Measurements from ENCODE around the gene ATXN7L3. TPM values are rescaled to one million over a fixed set of nuclear protein-coding genes. Genes with fewer than 3 reads are reported as not detected.

The ATXN7L3 gene
- total RNA-seq, 3 donors from 2014 or later = 34.7 to 45.8 (median 38.3) TPM

GRCh38 chr17:44236444-44236991 lies 36.8 kb upstream of the ATXN7L3 start:
- no peaks in the 10 kb centered on the region for H3K36me3 ChIP-seq

GRCh38 chr17:44235583-44235936 lies 35.9 kb upstream of the ATXN7L3 start:
- no peak overlapping the region for H3K4me3 ChIP-seq
- H3K27me3 ChIP-seq = no peaks in the 10 kb centered on the region
- TF ChIP-seq POLR2A (IDR thresholded peaks at IDR 0.05) = no peak
- TF ChIP-seq POLR2AphosphoS5 (IDR thresholded peaks at IDR 0.05) = no peak
- TF ChIP-seq CTCF (IDR thresholded peaks at IDR 0.05) = no peak
- no peak overlapping the region for H3K27ac ChIP-seq
- H3K9me3 ChIP-seq = no peaks in the 10 kb centered on the region
- DNase-seq (ENCODE audit: low spot score in 2 of 2) = no peak
- no peaks in the 10 kb centered on the region for H3K36me3 ChIP-seq
- intact Hi-C loops (cut with DNase I; ENCODE audit: low total_unique reads) = no loop called here
- no peaks in the 10 kb centered on the region for H3K4me1 ChIP-seq

More at GRCh38 chr17:44236444-44236991, 36.8 kb upstream of the ATXN7L3 start:
- Histone ChIP-seq H3K4me3 (no peak overlapping the region), H3K4me1 (no peaks in the 10 kb centered on the region), H3K27me3 (no peaks in the 10 kb centered on the region), H3K27ac (no peak overlapping the region), H3K9me3 (no peaks in the 10 kb centered on the region)
- TF ChIP-seq POLR2AphosphoS5 (IDR thresholded peaks at IDR 0.05) (no peak), CTCF (IDR thresholded peaks at IDR 0.05) (no peak), POLR2A (IDR thresholded peaks at IDR 0.05) (no peak)
- DNase-seq (ENCODE audit: low spot score in 2 of 2) = no peak
- intact Hi-C loops (cut with DNase I; ENCODE audit: low total_unique reads) = no loop called here

- Histone ChIP-seq H3K9me3 (no peaks in the 10 kb centered on the region), H3K36me3 (no peaks in the 10 kb centered on the region), H3K4me3 (no peak overlapping the region), H3K4me1 (no peaks in the 10 kb centered on the region), H3K27ac (no peak overlapping the region), H3K27me3 (no peaks in the 10 kb centered on the region)
- no peak for TF ChIP-seq CTCF (IDR thresholded peaks at IDR 0.05)
- no peak for TF ChIP-seq POLR2A (IDR thresholded peaks at IDR 0.05)
- no peak for TF ChIP-seq POLR2AphosphoS5 (IDR thresholded peaks at IDR 0.05)
- DNase-seq (ENCODE audit: low spot score in 2 of 2) = no peak
- intact Hi-C loops (cut with DNase I; ENCODE audit: low total_unique reads) = no loop called here
These were observed 33.9 kb upstream of the ATXN7L3 start for GRCh38 chr17:44233582-44233981.

GRCh38 chr17:44232061-44232460 lies 32.4 kb upstream of the ATXN7L3 start:
- TF ChIP-seq CTCF (IDR thresholded peaks at IDR 0.05) (no peak), POLR2AphosphoS5 (IDR thresholded peaks at IDR 0.05) (no peak), POLR2A (IDR thresholded peaks at IDR 0.05) (no peak)
- no peaks in the 10 kb centered on the region for H3K9me3 ChIP-seq
- DNase-seq (ENCODE audit: low spot score in 2 of 2) = no peak
- no peaks in the 10 kb centered on the region for H3K36me3 ChIP-seq
- H3K27me3 ChIP-seq = no peaks in the 10 kb centered on the region
- H3K27ac ChIP-seq = no peak overlapping the region
- no peak overlapping the region for H3K4me3 ChIP-seq
- intact Hi-C loops (cut with DNase I; ENCODE audit: low total_unique reads) = no loop called here
- H3K4me1 ChIP-seq = no peaks in the 10 kb centered on the region

- no peak overlapping the region for H3K27ac ChIP-seq
- no peaks in the 10 kb centered on the region for H3K36me3 ChIP-seq
- no peaks in the 10 kb centered on the region for H3K4me1 ChIP-seq
- no peaks in the 10 kb centered on the region for H3K9me3 ChIP-seq
- no peak overlapping the region for H3K4me3 ChIP-seq
- H3K27me3 ChIP-seq = no peaks in the 10 kb centered on the region
- TF ChIP-seq POLR2AphosphoS5 (IDR thresholded peaks at IDR 0.05) = no peak
- TF ChIP-seq POLR2A (IDR thresholded peaks at IDR 0.05) = no peak
- TF ChIP-seq CTCF (IDR thresholded peaks at IDR 0.05) = no peak
- DNase-seq (ENCODE audit: low spot score in 2 of 2) = no peak
- intact Hi-C loops (cut with DNase I; ENCODE audit: low total_unique reads) = no loop called here
These were observed 30.5 kb upstream of the ATXN7L3 start for GRCh38 chr17:44230140-44230539.
